H1 (cell line): ENCODE results near the gene TBX4. TPM values are rescaled to one million over a fixed set of nuclear protein-coding genes. Genes with fewer than 3 reads are reported as not detected.
A peak's percentile ranks its signal among the peaks of the same experiment; 100 is the strongest.

ENCODE experiments used
- CEBPB ChIP-seq: IDR thresholded peaks from 2 replicates; pipeline ENCODE4 v1.6.1; 2012; ENCODE audit warnings: low read depth, low read length
- CHD1 ChIP-seq: IDR thresholded peaks from 2 replicates; pipeline ENCODE4 v1.6.1; 2012; ENCODE audit warnings: low read depth, low read length, improper control_type of control experiment
- CREB1 ChIP-seq: IDR thresholded peaks from 2 replicates; pipeline ENCODE4 v1.6.1; 2012; ENCODE audit warnings: inconsistent platforms
- CTBP2 ChIP-seq: IDR thresholded peaks from 2 replicates; pipeline ENCODE4 v1.7.0; 2011; ENCODE audit warnings: borderline replicate concordance, mild to moderate bottlenecking, moderate library complexity, mixed read lengths, low read length; ENCODE audit not compliant: insufficient read depth, insufficient read length
- GABPA ChIP-seq: IDR thresholded peaks from 2 replicates; pipeline ENCODE4 v1.6.1; 2011; ENCODE audit warnings: mild to moderate bottlenecking, low read length, moderate library complexity, borderline replicate concordance; ENCODE audit not compliant: insufficient read depth
- RBBP5 ChIP-seq: IDR thresholded peaks from 2 replicates; pipeline ENCODE4 v1.7.1; 2012; ENCODE audit warnings: low read depth, mild to moderate bottlenecking, inconsistent platforms, low read length, moderate library complexity, borderline replicate concordance
- SIN3A ChIP-seq, 2 experiments: IDR thresholded peaks in 1 of 2; conservative IDR thresholded peaks in 1 of 2; 2 replicates each; pipeline ENCODE4 v1.6.1; 2011 to 2012; ENCODE audit warnings: low read length in 2 of 2, improper control_type of control experiment in 1 of 2, low read depth in 1 of 2, mild to moderate bottlenecking in 1 of 2
- SIX5 ChIP-seq: IDR thresholded peaks from 2 replicates; pipeline ENCODE4 v1.6.1; 2011; ENCODE audit warnings: mild to moderate bottlenecking, low read depth, low read length
- SP2 ChIP-seq: IDR thresholded peaks from 2 replicates; pipeline ENCODE4 v1.6.1; 2012; ENCODE audit warnings: mild to moderate bottlenecking, low read length, inconsistent platforms
- TBP ChIP-seq: IDR thresholded peaks from 2 replicates; pipeline ENCODE4 v1.6.1; 2011; ENCODE audit warnings: low read depth, low read length, improper control_type of control experiment
- polyA plus RNA-seq, 7 experiments: library from polyadenylated mRNA; depleted of rRNA in 3 of 7; stranded (reverse) in 5 of 7; unstranded in 2 of 7; fragments of >200 nt in 5 of 7; fragments of 200-250 nt in 2 of 7; gene quantifications; 1 replicate in 5 of 7; 2 replicates in 1 of 7; 4 replicates in 1 of 7; pipeline versions ENCODE4 v1.2.1 to v1.2.3, GENCODE V29; 2011 to 2013; ENCODE audit warnings: missing spikeins in 2 of 7, mixed read lengths in 2 of 7
- total RNA-seq: library from RNA; stranded (reverse); fragmentation: NEBNext Ultra II Directional; extraction: Animal tissue kit (Norgen Biotek cat#: 25700); gene quantifications from 2 replicates; pipeline ENCODE4 v1.2.1, GENCODE V29; 2021
- TF ChIP-seq, protein P1 (sequence below), 3 experiments: IDR thresholded peaks; 1 replicate in 2 of 3; 2 replicates in 1 of 3; pipeline versions ENCODE4 v1.5.1 to v1.6.1; 2011; ENCODE audit warnings: low read length in 3 of 3, mild to moderate bottlenecking in 3 of 3, inconsistent platforms in 2 of 3, low read depth in 1 of 3, moderate library complexity in 1 of 3; ENCODE audit not compliant: insufficient read depth in 1 of 3; ENCODE audit errors: control extremely low read depth in 1 of 3

The TBX4 gene
- total and polyA plus RNA-seq, 2 of the 8 experiments (the other 6 are each of a cell fraction or from before 2014, with no cell fraction given), result 0.02 TPM; not detected in 1

GRCh38 chr17:61450641-61451537 is 1.3 kb upstream of the TBX4 start (continued):
- TF ChIP-seq SIN3A (conservative IDR thresholded peaks at IDR 0.05 in 1 of 2, IDR thresholded peaks at IDR 0.05 in 1 of 2; ENCODE audit: low read depth in 1 of 2, low read length in 2 of 2), result no peak
- no peak for TF ChIP-seq CEBPB
- no peak for TF ChIP-seq SP2
- TF ChIP-seq SIX5, result no peak
- TF ChIP-seq CREB1, result no peak
- no peak for TF ChIP-seq TBP
- no peak for TF ChIP-seq CTBP2
- no peak for TF ChIP-seq RBBP5
- no peak for TF ChIP-seq CHD1
- TF ChIP-seq GABPA, result no peak
- TF ChIP-seq, protein P1, sequence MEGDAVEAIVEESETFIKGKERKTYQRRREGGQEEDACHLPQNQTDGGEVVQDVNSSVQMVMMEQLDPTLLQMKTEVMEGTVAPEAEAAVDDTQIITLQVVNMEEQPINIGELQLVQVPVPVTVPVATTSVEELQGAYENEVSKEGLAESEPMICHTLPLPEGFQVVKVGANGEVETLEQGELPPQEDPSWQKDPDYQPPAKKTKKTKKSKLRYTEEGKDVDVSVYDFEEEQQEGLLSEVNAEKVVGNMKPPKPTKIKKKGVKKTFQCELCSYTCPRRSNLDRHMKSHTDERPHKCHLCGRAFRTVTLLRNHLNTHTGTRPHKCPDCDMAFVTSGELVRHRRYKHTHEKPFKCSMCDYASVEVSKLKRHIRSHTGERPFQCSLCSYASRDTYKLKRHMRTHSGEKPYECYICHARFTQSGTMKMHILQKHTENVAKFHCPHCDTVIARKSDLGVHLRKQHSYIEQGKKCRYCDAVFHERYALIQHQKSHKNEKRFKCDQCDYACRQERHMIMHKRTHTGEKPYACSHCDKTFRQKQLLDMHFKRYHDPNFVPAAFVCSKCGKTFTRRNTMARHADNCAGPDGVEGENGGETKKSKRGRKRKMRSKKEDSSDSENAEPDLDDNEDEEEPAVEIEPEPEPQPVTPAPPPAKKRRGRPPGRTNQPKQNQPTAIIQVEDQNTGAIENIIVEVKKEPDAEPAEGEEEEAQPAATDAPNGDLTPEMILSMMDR (IDR thresholded peaks at IDR 0.05; ENCODE audit: control extremely low read depth in 1 of 3, insufficient read depth in 1 of 3, low read depth in 1 of 3, low read length in 3 of 3), result peak in 2 of 3 experiments; percentile 27 to 43; a peak in 2 of 4 replicates
